Retinal pigment epithelial cell (primary cell): ENCODE measurements around the gene GNA12.
"Not testable (repeated sequence)": the region's sequence is repeated elsewhere in the genome, so short reads cannot be mapped to it uniquely, and the experiment has no call there.

Source experiments
- DNase-seq: peaks from one replicate; pipeline ENCODE4 v3.0.0-alpha.2; 2010; ENCODE audit warnings: low read depth
- H3K4me3 ChIP-seq: 2 replicates; pipeline ENCODE4 v1.5.1; 2011; ENCODE audit warnings: mild to moderate bottlenecking, low read length, control low read depth, moderate library complexity
- TF ChIP-seq, protein P1 (sequence below): conservative IDR thresholded peaks from 2 replicates; pipeline ENCODE4 v1.5.1; 2011; ENCODE audit warnings: low read depth, low read length, control low read depth, inconsistent platforms

The GNA12 gene

DNA sequence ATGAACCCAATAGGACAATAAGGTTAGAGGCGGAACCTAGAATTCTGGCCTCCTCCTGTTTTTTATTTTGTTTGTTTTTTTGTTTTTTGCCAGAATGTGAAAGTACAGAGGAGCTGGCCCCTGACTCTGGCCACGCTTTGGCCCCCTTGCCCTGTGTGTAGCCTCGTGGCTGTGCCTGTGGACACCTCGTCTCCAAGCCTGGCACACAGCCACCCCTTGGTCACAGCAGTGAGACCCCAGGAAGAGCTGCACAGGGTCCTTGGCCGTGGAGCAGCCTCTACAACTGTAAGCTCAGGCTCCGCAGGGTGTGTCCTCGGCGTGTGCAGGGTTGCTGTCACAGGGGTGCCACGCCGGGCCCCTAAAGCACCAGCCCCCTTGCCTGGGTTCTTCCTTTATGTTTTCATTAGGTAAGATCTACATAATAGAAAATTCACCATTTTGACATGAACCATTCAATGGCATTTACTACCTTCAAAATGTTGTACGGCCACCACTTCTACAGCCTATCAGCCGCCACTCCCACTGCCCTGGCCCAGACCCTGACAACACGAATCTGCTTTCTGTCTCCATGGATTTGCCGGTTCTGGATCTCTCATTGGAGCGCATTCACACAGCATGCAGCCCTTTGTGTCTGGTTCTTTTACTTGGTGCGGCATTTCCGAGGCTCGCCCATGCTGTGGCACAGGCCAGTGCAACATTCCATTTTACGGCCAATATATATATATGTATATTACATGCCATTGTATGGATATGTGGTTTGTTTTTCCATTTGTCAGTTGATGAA is 105.2 kb downstream of the GNA12 start:
- TF ChIP-seq, protein P1, sequence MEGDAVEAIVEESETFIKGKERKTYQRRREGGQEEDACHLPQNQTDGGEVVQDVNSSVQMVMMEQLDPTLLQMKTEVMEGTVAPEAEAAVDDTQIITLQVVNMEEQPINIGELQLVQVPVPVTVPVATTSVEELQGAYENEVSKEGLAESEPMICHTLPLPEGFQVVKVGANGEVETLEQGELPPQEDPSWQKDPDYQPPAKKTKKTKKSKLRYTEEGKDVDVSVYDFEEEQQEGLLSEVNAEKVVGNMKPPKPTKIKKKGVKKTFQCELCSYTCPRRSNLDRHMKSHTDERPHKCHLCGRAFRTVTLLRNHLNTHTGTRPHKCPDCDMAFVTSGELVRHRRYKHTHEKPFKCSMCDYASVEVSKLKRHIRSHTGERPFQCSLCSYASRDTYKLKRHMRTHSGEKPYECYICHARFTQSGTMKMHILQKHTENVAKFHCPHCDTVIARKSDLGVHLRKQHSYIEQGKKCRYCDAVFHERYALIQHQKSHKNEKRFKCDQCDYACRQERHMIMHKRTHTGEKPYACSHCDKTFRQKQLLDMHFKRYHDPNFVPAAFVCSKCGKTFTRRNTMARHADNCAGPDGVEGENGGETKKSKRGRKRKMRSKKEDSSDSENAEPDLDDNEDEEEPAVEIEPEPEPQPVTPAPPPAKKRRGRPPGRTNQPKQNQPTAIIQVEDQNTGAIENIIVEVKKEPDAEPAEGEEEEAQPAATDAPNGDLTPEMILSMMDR: no peak
- no peak for DNase-seq

DNA sequence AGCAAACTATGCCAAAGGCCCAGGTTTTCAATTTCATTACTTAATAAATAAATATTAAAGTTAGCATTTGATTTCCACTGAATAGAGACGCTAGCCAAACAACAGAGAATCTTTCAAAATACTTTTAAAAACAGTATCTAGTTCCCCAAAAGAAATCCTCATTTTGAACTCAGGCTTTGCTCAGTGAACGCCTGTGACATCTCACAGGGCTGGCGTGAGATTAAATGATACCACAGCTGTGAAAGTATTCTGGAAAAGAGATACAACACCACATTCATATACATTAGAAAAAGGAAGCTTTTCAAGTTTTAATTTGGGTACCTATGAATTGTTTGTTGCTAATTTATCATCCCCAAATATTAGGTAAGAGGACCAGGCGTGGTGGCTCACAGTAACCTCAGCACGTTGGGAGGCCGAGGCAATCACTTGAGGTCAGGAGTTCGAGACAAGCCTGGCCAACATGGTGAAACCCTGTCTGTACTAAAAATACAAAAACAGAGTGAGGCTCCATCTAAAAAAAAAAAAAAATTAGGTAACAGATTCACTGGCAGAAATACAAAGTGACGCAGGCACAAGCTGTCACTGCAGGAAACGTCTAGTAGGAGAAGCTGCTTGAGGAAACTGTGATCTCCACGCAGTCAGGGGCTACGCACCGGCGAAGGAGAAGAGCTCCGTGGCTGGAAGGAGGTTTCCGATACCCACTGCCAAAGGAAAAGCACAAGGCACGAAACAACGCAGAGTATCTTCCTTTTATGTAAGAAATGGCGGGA is 106.2 kb downstream of the GNA12 start:
- TF ChIP-seq, protein P1: no peak
- H3K4me3 ChIP-seq: no peak overlapping the region
- DNase-seq: no peak

More for the DNA sequence above, 105.2 kb downstream of the GNA12 start:
- no peak overlapping the region for H3K4me3 ChIP-seq

DNA sequence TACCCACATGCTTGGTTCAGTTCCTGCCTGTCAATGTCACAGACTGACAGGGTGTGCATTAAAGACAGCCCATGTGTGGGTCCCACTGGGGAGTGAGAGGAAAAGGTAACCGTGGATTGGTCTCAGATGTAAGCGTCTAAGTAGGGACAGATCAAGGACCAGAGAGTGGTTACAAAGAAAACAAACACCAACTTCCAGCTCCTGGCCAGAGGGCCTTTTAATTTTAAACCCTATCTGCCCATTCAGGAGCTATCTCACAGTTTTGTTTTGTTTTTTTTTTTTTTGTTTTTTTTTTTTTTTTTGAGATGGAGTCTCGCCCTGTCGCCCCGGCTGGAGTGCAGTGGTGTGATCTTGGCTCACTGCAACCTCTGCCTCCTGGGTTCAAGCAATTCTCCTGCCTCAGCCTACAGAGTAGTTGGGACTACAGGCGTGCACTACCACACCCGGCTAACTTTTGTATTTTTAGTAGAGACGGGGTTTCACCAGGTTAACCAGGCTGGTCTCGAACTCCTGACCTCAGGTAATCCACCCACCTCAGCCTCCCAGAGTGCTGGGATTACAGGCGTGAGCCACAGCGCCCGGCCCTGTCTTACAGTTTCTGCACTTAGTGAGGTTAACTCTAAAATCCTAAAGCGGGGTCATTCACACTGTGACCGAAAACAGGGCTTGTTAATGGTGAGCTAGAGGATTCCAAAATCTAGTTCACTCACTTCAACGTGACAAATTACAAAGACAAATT is 106.9 kb downstream of the GNA12 start:
- not testable (repeated sequence) for DNase-seq, H3K4me3 ChIP-seq

DNA sequence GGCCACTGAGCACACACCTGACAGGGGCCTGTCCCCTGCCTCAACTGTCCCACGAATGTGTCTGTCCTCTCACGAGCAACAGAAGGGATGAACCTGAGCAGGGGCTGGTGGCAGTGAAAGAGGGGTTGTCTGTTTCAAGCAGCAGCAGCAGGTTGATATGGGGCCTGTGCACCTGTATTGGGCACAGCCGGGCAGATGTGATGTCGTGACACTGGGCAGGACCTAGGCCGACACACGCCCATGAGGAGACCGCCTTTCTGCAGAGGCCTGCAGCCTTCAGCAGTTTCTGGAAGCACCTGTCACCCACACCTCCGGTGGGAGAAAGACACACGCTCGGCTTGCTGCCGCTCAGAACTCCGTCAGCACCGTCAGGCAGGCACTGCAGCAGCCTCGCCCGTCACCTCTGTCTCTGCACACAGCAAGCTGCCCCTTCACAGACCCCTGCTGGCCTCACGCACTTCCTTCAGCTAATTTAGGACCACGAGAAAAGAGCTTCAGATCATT is 107.6 kb downstream of the GNA12 start:
- TF ChIP-seq, protein P1: no peak
- H3K4me3 ChIP-seq: no peak overlapping the region

DNA sequence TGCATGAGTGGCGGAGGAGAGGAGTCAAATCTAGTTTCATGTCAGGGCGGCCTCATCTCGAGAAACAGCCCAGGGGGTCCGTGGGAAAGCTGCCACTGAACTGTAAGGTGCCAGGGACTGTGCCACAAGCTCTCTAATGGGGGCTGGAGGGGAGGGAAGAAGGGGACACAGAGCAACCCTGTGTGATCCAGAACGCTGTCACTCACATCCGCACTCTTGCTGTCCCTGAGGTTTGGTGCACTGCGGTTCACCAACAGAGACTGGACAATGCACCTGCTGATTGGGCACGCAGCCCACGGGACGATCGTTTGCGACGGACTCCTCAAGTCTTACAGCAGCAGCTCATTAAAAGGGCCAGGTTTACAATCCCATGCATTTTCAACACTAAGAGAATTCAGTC is 108.4 kb downstream of the GNA12 start:
- TF ChIP-seq, protein P1: no peak
- no peak overlapping the region for H3K4me3 ChIP-seq
- no peak for DNase-seq

More for the DNA sequence above, 107.6 kb downstream of the GNA12 start:
- no peak for DNase-seq

DNA sequence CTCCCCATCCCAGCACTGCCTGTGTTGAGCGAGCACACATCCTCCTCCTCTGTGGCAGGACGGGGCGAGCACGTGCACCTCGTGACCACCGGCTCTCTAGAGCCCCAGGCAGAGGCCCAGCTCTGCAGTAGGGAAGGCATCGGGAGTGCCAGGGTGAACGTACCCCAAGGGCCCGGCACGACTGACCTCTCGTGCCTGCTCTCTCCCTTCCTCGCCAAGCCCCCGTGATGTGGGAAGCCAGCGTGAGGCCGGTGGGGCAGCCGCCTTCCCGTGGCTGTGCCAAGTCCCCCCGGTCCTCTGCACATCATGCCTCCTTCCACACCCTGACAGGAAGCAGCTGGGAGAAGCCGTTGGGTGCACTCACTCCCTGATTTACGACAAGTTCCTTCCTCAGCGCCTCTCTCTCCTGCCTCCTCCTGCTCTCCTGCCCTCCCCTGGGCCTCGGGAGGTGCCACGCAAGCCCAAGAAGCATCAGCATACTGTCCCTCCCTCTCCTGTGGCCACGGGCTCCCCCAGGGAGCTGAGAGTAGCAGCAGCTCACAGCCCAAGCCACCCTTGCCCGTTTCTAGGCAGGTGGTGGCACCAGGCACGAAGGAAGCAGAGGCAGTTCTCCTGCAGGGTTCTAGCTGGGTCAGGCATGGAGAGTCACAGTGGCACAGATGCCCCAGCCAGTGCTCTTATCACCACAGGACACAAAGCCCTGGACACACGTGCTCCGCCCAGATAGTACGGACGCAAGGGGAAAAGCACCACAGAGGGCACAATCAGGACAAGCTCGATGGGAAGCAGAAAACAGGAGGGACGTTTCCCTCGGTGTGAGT is 109.1 kb downstream of the GNA12 start:
- DNase-seq: no peak
- TF ChIP-seq, protein P1: no peak
- no peak overlapping the region for H3K4me3 ChIP-seq
